Suprapubic skin (tissue), 4 donors: Measurements from ENCODE around the gene SIKE1. TPM values are rescaled to one million over a fixed set of nuclear protein-coding genes. Genes with fewer than 3 reads are reported as not detected.
"Not testable (repeated sequence)": the region's sequence is repeated elsewhere in the genome, so short reads cannot be mapped to it uniquely, and the experiment has no call there.

Experiments used
- DNase-seq, 2 donors: peaks; one replicate each; pipeline ENCODE4 v3.0.0-alpha.2; 2019; ENCODE audit warnings: low spot score in 2 of 2
- H3K27ac ChIP-seq: fragments of 200-600 bp; sonication (generic); one replicate; pipeline ENCODE4 v1.5.1; 2019
- H3K27me3 ChIP-seq: fragments of 200-600 bp; sonication (generic); one replicate; pipeline ENCODE4 v1.5.1; 2019
- H3K36me3 ChIP-seq: fragments of 200-600 bp; sonication (generic); one replicate; pipeline ENCODE4 v1.5.1; 2019
- H3K4me1 ChIP-seq: fragments of 200-600 bp; sonication (generic); one replicate; pipeline ENCODE4 v1.5.1; 2019
- H3K4me3 ChIP-seq: fragments of 200-600 bp; sonication (generic); one replicate; pipeline ENCODE4 v1.5.1; 2019; ENCODE audit warnings: mild to moderate bottlenecking
- H3K9me3 ChIP-seq: fragments of 200-600 bp; sonication (generic); one replicate; pipeline ENCODE4 v1.5.1; 2019
- CTCF ChIP-seq, 2 donors: fragments of 200-600 bp in 1 of 2; fragments of 450-650 bp in 1 of 2; sonication (generic) in 1 of 2; IDR thresholded peaks; one replicate each; pipeline ENCODE4 v1.5.1; 2016 to 2019; ENCODE audit warnings: antibody characterized with exemption in 2 of 2, mild to moderate bottlenecking in 1 of 2, moderate library complexity in 1 of 2
- EP300 ChIP-seq: sonication (generic); formaldehyde crosslinking; IDR thresholded peaks from one replicate; pipeline ENCODE4 v1.6.1; 2017; ENCODE audit warnings: antibody characterized with exemption
- POLR2A ChIP-seq, 2 donors: fragments of 450-650 bp; IDR thresholded peaks; one replicate each; pipeline ENCODE4 v1.6.1; 2017; ENCODE audit warnings: antibody characterized with exemption in 2 of 2, mild to moderate bottlenecking in 2 of 2, moderate library complexity in 2 of 2
- POLR2AphosphoS5 ChIP-seq, 3 donors: sonication (generic); formaldehyde crosslinking; IDR thresholded peaks; one replicate each; pipeline ENCODE4 v1.6.1; 2017; ENCODE audit warnings: antibody characterized with exemption in 3 of 3
- WGBS: methylation state at CpG from one replicate; pipeline ENCODE4 v1.1.5; 2018; 5-methylcytosine and 5-hydroxymethylcytosine counted together
- total RNA-seq, 4 donors: library from RNA; depleted of rRNA; stranded (reverse); fragments of >200 nt; gene quantifications; one replicate each; pipeline ENCODE4 v1.1.0, GENCODE V29; 2016

Gene SIKE1
- 10 to 100 TPM; 44.0 to 70.1 (median 54.0) TPM for total RNA-seq

GRCh38 chr1:114780344-114781226 is at the start of gene SIKE1:
Gene SIKE1, minus strand, starts transcription at chr1:114780685. Its CDS starts 78 bp downstream, at chr1:114780607.
- Histone ChIP-seq H3K9me3 (no peaks in the 10 kb centered on the region), H3K4me3 (peak within 1 kb of the TSS; percentile 82), H3K27me3 (no peaks in the 10 kb centered on the region), H3K27ac (peak within 1 kb of the TSS; percentile 93), H3K4me1 (peaks cover 18% of the 10 kb centered on the region), H3K36me3 (peaks cover 9% of the 10 kb centered on the region)
- peak; percentile 93 to 94 for DNase-seq
- no peak for TF ChIP-seq EP300
- peak in 2 of 3 donors; percentile 14 to 57 for TF ChIP-seq POLR2AphosphoS5 (IDR thresholded peaks at IDR 0.05)
- peak in 1 of 2 donors; percentile 56 for TF ChIP-seq POLR2A (IDR thresholded peaks at IDR 0.05)
- TF ChIP-seq CTCF (IDR thresholded peaks at IDR 0.05) = no peak
- WGBS = 16% methylated on average over 53 of the region's 53 CpGs

- not testable (repeated sequence) for DNase-seq, H3K36me3 ChIP-seq, H3K9me3 ChIP-seq, H3K27me3 ChIP-seq, H3K4me3 ChIP-seq, H3K27ac ChIP-seq, H3K4me1 ChIP-seq
- WGBS = 69% methylated on average over 1 of the region's 1 CpG
These were observed 49.6 kb upstream of the SIKE1 start for GRCh38 chr1:114830075-114830474.

GRCh38 chr1:114828251-114828650 is 47.8 kb upstream of the SIKE1 start:
- Histone ChIP-seq H3K36me3 (no peaks in the 10 kb centered on the region), H3K27ac (no peak overlapping the region), H3K4me3 (no peak overlapping the region), H3K9me3 (no peaks in the 10 kb centered on the region), H3K4me1 (no peaks in the 10 kb centered on the region), H3K27me3 (no peaks in the 10 kb centered on the region)
- no peak for TF ChIP-seq EP300
- no peak for TF ChIP-seq POLR2A (IDR thresholded peaks at IDR 0.05)
- TF ChIP-seq CTCF (IDR thresholded peaks at IDR 0.05) = no peak
- TF ChIP-seq POLR2AphosphoS5 (IDR thresholded peaks at IDR 0.05) = no peak
- 73% methylated on average over 5 of the region's 5 CpGs for WGBS
- no peak for DNase-seq

GRCh38 chr1:114821978-114822377 is 41.5 kb upstream of the SIKE1 start:
- Histone ChIP-seq H3K27me3 (no peaks in the 10 kb centered on the region), H3K36me3 (no peaks in the 10 kb centered on the region)

GRCh38 chr1:114820392-114820791 is 39.9 kb upstream of the SIKE1 start:
- no peaks in the 10 kb centered on the region for H3K4me1 ChIP-seq
- peaks cover 4% of the 10 kb centered on the region for H3K9me3 ChIP-seq
- H3K4me3 ChIP-seq = no peak overlapping the region
- TF ChIP-seq POLR2A (IDR thresholded peaks at IDR 0.05) = no peak
- no peak for TF ChIP-seq EP300
- TF ChIP-seq CTCF (IDR thresholded peaks at IDR 0.05) = no peak
- TF ChIP-seq POLR2AphosphoS5 (IDR thresholded peaks at IDR 0.05) = no peak
- H3K27me3 ChIP-seq = peaks cover 4% of the 10 kb centered on the region
- DNase-seq = no peak
- 94% methylated on average over 2 of the region's 2 CpGs for WGBS
- H3K36me3 ChIP-seq = no peaks in the 10 kb centered on the region
- H3K27ac ChIP-seq = no peak overlapping the region

More at GRCh38 chr1:114821978-114822377, 41.5 kb upstream of the SIKE1 start:
- no peak overlapping the region for H3K27ac ChIP-seq
- no peak for DNase-seq
- no peaks in the 10 kb centered on the region for H3K4me1 ChIP-seq
- no peak overlapping the region for H3K4me3 ChIP-seq
- peaks cover 4% of the 10 kb centered on the region for H3K9me3 ChIP-seq
- no peak for TF ChIP-seq CTCF (IDR thresholded peaks at IDR 0.05)
- no peak for TF ChIP-seq EP300
- no peak for TF ChIP-seq POLR2AphosphoS5 (IDR thresholded peaks at IDR 0.05)
- no peak for TF ChIP-seq POLR2A (IDR thresholded peaks at IDR 0.05)
